Suppressor macrophage treated with lipopolysaccharide for 4 hours (primary cell): ENCODE measurements around the gene MROH2A.

Experiments
- DNase-seq: peaks from one replicate; pipeline ENCODE4 v3.0.0-alpha.2; 2020

MROH2A gene

GRCh38 chr2:233821196-233821595, 43.1 kb downstream of the MROH2A start:
- no peak for DNase-seq

GRCh38 chr2:233821709-233822100, 43.6 kb downstream of the MROH2A start:
- DNase-seq, result no peak

GRCh38 chr2:233822101-233822771, 44.1 kb downstream of the MROH2A start:
- DNase-seq, result no peak

DNA sequence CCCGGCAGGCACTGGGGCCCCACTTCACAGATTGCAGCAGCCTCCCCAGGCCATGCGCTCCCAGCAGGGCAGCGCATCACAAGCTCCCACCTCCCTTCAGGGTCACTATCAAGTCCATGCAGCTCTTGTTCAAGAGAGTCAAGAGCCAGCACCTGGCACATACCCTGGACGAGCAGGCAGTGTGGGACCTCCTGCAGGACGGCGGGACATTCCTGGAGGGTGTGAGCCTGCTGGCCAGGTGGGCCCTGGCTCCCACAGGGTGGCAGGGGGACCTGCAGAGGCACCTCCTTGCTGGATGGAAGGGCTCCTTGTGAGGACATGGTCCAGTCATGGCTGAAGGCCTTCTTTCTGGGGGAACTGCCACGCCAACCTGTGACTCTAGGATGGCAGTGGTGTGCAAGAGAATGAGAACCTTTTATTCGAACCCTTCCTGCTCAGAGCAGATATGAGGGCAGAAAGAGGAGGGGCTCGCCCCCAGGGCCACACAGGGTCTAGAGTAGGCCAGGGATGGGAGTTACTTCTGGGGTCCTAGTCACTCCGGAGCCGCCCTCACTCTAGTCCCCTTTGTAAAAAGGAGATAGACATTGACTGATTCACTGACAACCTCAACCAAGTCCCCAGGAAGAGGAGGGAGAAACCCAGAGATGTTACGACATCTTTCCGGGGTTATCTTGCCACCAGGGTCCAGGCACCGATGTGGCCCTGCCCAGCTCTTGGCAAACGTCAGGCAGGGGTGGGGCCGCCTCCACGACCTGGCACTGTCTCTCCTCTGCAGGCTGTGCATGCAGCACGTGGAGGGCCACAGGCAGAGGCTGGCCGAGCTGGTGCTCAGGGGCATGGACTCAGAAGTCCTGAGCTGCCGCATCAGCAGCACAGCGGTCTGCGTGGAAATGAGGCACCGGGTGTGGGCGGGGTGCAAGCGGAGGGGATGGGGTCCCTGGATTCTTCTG, 44.9 kb downstream of the MROH2A start:
- DNase-seq, result no peak

- no peak for DNase-seq
Measured at GRCh38 chr2:233823731-233824121, 45.6 kb downstream of the MROH2A start.

DNA sequence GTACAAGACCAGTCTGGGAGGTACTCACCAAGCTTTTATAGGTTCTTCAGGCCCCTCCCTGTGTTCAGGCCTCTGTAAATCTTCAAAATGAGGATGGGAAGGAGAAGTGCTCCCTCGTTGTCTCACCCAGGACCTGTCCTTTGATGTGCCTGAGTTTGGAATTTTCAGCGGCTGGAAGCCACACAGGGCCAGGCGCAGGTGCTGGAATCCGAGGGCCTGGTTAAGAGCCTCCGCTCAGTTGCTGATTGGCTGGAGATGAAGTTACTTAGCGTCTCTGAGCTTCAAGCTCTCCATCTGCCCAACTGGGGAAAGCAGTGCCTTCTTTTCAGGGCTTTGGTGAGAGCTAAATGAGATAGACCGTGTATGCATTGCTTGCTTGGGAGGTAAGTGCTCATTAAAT, 46.2 kb downstream of the MROH2A start:
- no peak for DNase-seq

DNA sequence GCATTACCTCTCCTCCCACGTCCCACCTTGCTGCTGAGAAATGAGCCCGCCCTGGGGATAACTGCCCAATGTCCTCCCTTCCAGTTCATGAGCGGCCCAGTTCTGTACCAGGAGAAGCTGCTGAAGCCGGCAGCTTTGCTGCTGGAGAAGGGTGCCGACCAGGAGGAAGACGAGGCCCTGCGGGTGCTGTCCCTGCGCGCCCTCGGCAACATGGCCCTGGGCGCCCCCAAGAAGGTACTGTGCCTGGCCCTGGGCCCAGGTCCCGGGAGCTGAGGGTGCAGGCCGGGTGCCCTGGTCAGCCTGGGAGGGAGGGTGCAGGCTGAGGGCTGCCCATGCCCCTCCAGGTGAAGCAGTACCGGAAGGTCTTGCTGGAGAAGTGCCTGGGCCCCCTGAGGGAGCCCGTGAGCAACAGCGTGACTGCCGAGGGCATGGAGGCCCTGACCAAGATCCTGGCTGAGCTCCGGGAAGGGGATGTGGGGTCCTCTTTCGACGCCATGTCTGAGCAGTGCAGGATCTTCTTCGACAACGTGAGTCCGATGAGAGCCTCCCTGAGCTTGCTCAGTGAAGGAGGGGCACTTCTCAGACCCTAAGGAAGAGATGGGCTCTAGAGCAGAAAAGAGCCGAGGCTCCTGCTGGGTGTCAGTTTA, 50.5 kb downstream of the MROH2A start:
- DNase-seq, result no peak

- DNase-seq, result no peak
Measured at GRCh38 chr2:233829193-233830110, 51.3 kb downstream of the MROH2A start.

- no peak for DNase-seq
Measured at GRCh38 chr2:233830111-233830802, 52.1 kb downstream of the MROH2A start.

GRCh38 chr2:233831011-233831721, 53.0 kb downstream of the MROH2A start:
- no peak for DNase-seq

GRCh38 chr2:233831861-233832260, 53.7 kb downstream of the MROH2A start:
- DNase-seq, result no peak

DNA sequence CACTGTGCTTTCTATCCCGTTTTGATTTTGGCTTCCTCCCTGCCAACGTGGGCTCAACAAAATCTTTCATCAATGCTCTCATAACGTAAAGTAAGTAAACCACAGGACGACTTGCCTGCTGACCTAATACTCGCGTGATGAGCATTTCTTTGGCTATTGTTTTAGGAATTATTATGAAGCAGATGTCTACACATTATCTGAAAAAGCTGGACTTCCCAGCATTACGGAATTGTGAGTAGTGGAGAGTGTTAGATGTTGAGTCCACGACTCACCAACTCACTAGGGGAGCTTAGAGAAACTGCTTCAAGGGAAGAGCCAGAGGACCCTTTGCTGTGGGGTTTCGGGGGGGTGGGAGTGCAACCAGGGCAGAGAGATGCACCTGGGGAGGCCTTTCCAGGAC, 54.3 kb downstream of the MROH2A start:
- no peak for DNase-seq

DNA sequence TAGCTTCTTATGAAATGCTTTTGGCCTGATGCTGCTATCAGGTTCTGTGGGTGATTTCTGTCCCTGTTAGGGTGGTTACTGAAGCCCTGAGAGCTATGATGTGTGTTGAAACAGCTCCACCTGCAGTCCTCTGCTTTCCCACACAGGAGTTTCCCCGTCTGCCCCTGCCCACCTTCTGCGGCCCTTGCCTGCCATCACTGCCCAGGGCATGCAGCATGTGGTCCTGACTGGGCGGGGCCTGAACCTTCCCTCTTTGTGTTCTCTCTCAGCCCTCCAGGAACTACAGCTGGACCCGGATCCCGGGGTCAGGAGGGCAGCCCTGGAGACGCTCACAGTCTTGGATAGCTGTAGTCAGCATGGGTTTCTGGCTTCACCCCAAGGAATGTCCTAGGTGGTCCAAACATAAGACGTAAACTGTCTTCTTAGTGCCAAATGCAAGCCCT, 54.8 kb downstream of the MROH2A start:
- DNase-seq, result no peak

DNA sequence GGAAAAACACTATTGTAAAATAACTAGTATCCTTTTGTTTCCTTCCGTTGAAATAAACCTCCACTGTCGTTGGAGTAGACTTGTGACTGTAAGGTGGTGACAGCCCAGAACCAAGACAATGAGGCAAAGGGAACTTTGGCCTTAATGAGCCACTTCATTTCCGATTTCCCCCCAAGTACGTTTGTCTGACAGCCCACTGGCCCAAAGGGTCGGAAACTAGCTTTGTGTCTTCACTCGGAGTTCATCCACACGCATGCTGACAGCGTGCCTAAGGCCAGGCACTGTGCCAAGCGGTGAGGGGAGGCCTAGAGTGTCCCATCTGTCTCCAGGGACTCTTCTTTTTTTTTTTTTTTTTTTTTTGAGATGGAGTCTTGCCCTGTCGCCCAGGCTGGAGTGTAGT, 55.2 kb downstream of the MROH2A start:
- DNase-seq, result no peak

DNA sequence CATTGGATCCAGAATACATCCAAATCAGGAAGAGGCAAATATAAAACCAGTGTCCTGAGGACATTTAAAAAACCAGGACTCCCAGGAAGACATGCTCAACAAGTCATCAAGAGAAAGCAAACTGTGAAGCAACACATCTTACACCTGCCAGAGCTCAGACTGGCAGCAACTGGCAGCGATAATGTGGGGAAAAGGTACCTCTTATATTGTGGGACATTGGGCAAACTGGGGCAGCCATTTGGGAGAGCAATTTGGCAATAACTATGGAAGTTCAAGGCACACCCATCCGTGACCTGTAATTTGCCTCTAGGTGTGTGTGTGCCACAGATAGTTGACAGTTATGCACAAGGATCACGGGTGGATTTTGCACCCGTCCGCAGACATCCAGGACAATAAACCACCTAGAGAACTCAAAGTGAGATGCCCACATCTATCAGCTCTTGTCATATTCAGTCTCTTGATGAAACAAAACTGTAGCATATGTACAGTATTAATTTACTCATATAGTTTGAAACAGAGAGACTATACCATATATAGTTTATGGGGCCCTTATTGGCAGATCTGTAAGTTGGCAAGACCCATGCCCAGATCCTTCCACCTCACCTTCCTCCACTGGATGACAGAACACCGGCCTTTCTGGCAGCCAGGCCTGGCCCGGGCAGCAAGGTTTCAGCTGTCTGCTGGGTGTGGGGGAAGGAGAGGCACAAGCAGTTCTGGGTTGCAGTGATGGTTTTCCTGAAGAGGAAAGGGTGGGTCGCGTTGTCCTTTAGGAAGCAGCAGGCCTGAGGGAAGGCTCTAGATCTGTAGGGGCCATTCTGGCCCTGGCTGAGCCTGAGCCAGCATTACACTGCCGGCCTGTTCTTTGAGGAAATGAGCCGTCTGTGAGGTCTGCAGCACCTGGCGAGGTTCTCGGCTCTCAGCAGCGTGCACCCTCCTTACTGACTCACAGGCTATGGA, 57.4 kb downstream of the MROH2A start:
- DNase-seq, result no peak

GRCh38 chr2:233836359-233836758, 58.2 kb downstream of the MROH2A start:
- no peak for DNase-seq

DNA sequence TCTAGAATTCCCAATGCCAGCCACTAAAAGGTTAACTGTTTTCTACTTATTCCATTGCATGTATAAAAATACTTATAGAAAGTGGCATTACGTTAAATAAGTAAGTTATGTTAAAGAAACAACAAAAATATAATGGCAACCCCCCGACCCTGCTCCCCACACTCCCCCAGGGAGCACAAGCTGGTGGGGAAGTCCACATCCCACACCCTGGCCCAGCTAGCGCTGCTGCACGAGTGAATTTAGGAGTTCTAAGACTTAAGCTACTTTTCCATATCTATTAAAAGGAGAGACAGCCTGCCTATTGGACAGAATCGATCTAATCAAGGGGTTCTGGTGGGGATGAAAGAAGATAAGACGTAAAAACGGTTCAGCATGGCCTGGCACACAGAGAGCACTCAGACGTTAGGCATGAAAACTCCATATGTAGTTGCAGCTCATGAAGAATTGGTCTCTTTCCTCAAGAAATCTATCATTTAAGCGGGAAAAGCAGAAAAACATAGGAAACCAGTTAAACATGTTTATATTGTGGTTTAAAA, 59.6 kb downstream of the MROH2A start:
- no peak for DNase-seq

GRCh38 chr2:233838251-233838650, 60.1 kb downstream of the MROH2A start:
- DNase-seq, result no peak

- no peak for DNase-seq
Measured at GRCh38 chr2:233838726-233839446, 60.8 kb downstream of the MROH2A start.
